ENCODE results near the gene EVA1B.

The EVA1B gene

DNA sequence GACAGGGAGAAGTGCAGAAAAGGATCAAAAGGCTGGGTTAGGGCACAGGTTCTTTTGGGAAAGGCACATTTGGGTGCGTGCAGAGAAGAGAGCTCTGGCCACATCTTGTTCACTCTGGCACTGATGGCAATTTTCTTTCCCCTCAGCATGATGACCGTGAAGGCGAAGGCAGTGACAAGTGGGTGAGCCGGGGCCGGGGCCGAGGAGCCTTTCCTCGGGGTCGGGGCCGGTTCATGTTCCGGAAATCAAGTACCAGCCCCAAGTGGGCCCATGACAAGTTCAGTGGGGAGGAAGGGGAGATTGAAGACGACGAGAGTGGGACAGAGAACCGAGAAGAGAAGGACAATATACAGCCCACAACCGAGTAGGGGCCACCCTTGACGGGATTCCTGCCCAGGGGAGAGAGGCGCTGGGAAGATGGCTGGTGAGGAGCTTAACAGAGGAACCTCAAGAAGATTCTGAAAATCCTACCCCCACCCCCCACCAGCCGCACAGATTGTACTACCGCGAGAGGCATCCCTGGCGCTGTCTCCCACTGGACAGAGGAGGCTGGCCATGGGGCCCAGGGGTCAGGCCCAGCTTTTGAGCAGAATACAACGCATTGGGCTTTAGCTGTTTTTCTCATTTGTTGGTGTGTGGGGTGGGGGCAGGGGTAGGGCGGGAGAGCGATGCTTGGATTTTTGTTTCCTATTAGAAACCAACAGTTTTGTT lies 19.6 kb downstream of the EVA1B start:
- Histone ChIP-seq H3K36me3 (ENCODE audit: control insufficient read depth in 2 of 2, insufficient read depth in 2 of 2, low read length in 2 of 2) (peaks cover 26 to 36% of the 10 kb centered on the region in 2 donors), H3K4me3 (ENCODE audit: low read length in 2 of 2) (no peak overlapping the region), H3K27ac (ENCODE audit: low read depth in 2 of 2, low read length in 2 of 2) (no peak overlapping the region), H3K9ac (ENCODE audit: low read depth in 1 of 2, low read length in 2 of 2) (no peak overlapping the region), H3K27me3 (ENCODE audit: control insufficient read depth in 2 of 2, insufficient read depth in 2 of 2, low read length in 2 of 2) (no peaks in the 10 kb centered on the region), H3K4me1 (ENCODE audit: control insufficient read depth in 2 of 2, insufficient read depth in 2 of 2, low read length in 2 of 2) (peaks cover 18 to 23% of the 10 kb centered on the region in 2 donors), H3K9me3 (ENCODE audit: control insufficient read depth in 2 of 2, low read length in 2 of 2) (no peaks in the 10 kb centered on the region)

DNA sequence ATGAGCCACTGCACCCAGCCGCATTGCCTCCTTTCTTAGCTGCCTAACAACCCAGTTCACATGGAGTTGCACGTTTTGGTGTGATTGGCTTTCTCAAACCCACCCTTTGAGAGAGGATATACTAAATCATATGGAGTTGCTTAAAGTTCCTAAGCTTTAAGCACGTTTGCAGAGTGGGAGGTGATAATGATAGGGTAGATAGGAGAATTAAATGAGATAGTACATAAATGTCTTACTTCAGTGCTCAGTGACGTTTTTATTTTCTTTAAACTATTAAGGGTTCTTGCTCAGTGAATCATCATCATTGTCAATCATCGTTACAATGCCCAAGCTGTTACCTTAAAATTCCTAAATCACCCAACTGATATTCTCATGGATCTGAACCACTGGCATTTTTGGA lies 20.2 kb downstream of the EVA1B start:
- Histone ChIP-seq H3K9ac (ENCODE audit: low read depth in 1 of 2, low read length in 2 of 2) (no peak overlapping the region), H3K27me3 (ENCODE audit: control insufficient read depth in 2 of 2, insufficient read depth in 2 of 2, low read length in 2 of 2) (no peaks in the 10 kb centered on the region), H3K36me3 (ENCODE audit: control insufficient read depth in 2 of 2, insufficient read depth in 2 of 2, low read length in 2 of 2) (peaks cover 31 to 42% of the 10 kb centered on the region in 2 donors), H3K9me3 (ENCODE audit: control insufficient read depth in 2 of 2, low read length in 2 of 2) (no peaks in the 10 kb centered on the region), H3K4me1 (ENCODE audit: control insufficient read depth in 2 of 2, insufficient read depth in 2 of 2, low read length in 2 of 2) (peaks cover 18 to 23% of the 10 kb centered on the region in 2 donors), H3K27ac (ENCODE audit: low read depth in 2 of 2, low read length in 2 of 2) (no peak overlapping the region), H3K4me3 (ENCODE audit: low read length in 2 of 2) (no peak overlapping the region)

DNA sequence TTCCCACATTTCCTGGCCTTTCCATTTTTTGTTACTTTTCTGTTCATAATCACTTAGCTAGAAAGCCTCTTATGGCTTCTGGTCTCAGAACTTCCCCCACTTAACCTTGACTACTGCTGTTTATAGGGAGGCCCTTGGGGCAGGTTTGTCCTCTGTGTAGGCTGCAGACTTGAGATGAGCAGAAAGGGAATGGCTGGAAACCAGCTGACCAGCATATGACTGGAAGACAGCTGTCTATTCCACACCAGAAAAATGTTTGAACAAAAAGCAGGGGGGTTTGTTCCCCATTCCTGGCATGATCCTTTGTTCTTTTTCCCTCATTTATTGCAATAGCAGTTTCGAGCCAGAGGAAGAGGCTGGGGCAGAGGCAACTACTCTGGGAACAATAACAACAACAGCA lies 22.2 kb downstream of the EVA1B start:
- Histone ChIP-seq H3K4me3 (ENCODE audit: low read length in 2 of 2) (no peak overlapping the region), H3K9ac (ENCODE audit: low read depth in 1 of 2, low read length in 2 of 2) (no peak overlapping the region), H3K9me3 (ENCODE audit: control insufficient read depth in 2 of 2, low read length in 2 of 2) (no peaks in the 10 kb centered on the region), H3K4me1 (ENCODE audit: control insufficient read depth in 2 of 2, insufficient read depth in 2 of 2, low read length in 2 of 2) (peaks cover 18 to 28% of the 10 kb centered on the region in 2 donors), H3K36me3 (ENCODE audit: control insufficient read depth in 2 of 2, insufficient read depth in 2 of 2, low read length in 2 of 2) (peaks cover 36 to 53% of the 10 kb centered on the region in 2 donors), H3K27me3 (ENCODE audit: control insufficient read depth in 2 of 2, insufficient read depth in 2 of 2, low read length in 2 of 2) (no peaks in the 10 kb centered on the region), H3K27ac (ENCODE audit: low read depth in 2 of 2, low read length in 2 of 2) (peak overlapping the region; percentile 62 to 82)

DNA sequence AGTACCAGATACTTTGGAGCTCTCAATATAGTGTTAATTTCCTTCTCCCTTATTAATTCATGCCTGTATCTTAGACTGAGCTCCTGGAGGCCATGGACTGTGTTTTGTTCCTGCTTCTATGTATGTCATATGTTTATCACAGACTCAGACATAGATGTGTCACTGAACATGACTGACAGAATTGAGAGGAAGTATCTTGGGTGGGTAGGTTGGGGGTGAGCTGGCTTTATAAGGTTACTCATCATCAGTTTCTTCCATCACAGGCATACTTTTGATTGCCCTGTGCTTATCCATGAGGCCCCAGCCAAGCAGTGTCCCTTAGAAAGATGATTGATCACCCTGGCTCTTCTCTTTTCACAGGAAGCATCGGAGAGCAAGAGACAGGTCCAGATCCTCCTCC lies 22.9 kb downstream of the EVA1B start:
- no peaks in the 10 kb centered on the region for H3K9me3 ChIP-seq (ENCODE audit: control insufficient read depth in 2 of 2, low read length in 2 of 2)
- H3K27me3 ChIP-seq (ENCODE audit: control insufficient read depth in 2 of 2, insufficient read depth in 2 of 2, low read length in 2 of 2) = no peaks in the 10 kb centered on the region
- peaks cover 12 to 23% of the 10 kb centered on the region in 2 donors for H3K4me1 ChIP-seq (ENCODE audit: control insufficient read depth in 2 of 2, insufficient read depth in 2 of 2, low read length in 2 of 2)
- peak overlapping the region; percentile 62 to 82 for H3K27ac ChIP-seq (ENCODE audit: low read depth in 2 of 2, low read length in 2 of 2)
- peak overlapping the region; percentile 36 to 42 for H3K9ac ChIP-seq (ENCODE audit: low read depth in 1 of 2, low read length in 2 of 2)
- H3K36me3 ChIP-seq (ENCODE audit: control insufficient read depth in 2 of 2, insufficient read depth in 2 of 2, low read length in 2 of 2) = peaks cover 37 to 53% of the 10 kb centered on the region in 2 donors
- H3K4me3 ChIP-seq (ENCODE audit: low read length in 2 of 2) = no peak overlapping the region

DNA sequence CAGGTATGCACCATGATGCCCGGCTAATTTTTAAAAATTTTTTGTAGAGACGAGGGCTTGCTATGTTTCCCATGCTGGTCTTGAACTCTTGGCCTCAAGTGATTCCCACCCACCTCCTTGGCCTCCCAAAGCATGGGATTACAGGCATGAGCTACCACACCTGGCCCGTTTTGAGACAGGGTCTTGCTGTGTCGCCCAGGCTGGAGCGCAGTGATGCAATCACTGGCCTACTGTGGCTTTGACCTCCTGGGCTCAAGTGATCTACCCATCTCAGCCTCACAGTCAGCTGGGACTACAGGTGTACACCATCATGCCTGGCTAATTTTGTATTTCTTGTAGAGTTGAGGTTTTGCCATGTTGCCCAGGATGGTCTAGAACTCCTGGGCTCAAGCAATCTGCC lies 24.8 kb downstream of the EVA1B start:
- Histone ChIP-seq H3K9me3 (ENCODE audit: control insufficient read depth in 2 of 2, low read length in 2 of 2) (no peaks in the 10 kb centered on the region), H3K27me3 (ENCODE audit: control insufficient read depth in 2 of 2, insufficient read depth in 2 of 2, low read length in 2 of 2) (no peaks in the 10 kb centered on the region), H3K36me3 (ENCODE audit: control insufficient read depth in 2 of 2, insufficient read depth in 2 of 2, low read length in 2 of 2) (peaks cover 45 to 56% of the 10 kb centered on the region in 2 donors), H3K4me1 (ENCODE audit: control insufficient read depth in 2 of 2, insufficient read depth in 2 of 2, low read length in 2 of 2) (peaks cover 11 to 22% of the 10 kb centered on the region in 2 donors), H3K9ac (ENCODE audit: low read depth in 1 of 2, low read length in 2 of 2) (no peak overlapping the region), H3K27ac (ENCODE audit: low read depth in 2 of 2, low read length in 2 of 2) (no peak overlapping the region), H3K4me3 (ENCODE audit: low read length in 2 of 2) (no peak overlapping the region)

DNA sequence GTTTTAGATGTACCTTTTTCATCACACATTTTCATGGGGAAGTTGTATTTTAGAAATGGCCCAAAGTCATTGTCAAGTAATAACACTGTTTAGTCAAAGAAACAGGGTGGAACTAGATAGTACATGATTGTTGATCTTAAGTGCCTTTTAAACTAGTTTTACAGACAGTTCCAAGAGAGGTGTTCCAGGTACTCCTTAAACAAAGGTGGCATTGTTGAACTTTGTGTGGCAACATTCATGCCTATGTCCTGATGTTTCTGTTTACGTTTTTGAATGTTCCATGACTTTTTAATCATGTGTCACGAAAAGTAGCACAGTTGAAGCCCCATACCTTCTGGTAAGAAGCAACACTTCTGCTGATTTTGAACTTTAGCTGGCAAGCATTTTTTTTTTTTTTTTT lies 26.4 kb downstream of the EVA1B start:
- peak overlapping the region; percentile 50 to 75 for H3K27ac ChIP-seq (ENCODE audit: low read depth in 2 of 2, low read length in 2 of 2)
- no peaks in the 10 kb centered on the region for H3K9me3 ChIP-seq (ENCODE audit: control insufficient read depth in 2 of 2, low read length in 2 of 2)
- H3K4me1 ChIP-seq (ENCODE audit: control insufficient read depth in 2 of 2, insufficient read depth in 2 of 2, low read length in 2 of 2) = peaks cover 11 to 22% of the 10 kb centered on the region in 2 donors
- no peak overlapping the region for H3K4me3 ChIP-seq (ENCODE audit: low read length in 2 of 2)
- H3K9ac ChIP-seq (ENCODE audit: low read depth in 1 of 2, low read length in 2 of 2) = peak overlapping the region in 1 of 2 donors; percentile 20
- H3K27me3 ChIP-seq (ENCODE audit: control insufficient read depth in 2 of 2, insufficient read depth in 2 of 2, low read length in 2 of 2) = no peaks in the 10 kb centered on the region
- peaks cover 48 to 52% of the 10 kb centered on the region in 2 donors for H3K36me3 ChIP-seq (ENCODE audit: control insufficient read depth in 2 of 2, insufficient read depth in 2 of 2, low read length in 2 of 2)

DNA sequence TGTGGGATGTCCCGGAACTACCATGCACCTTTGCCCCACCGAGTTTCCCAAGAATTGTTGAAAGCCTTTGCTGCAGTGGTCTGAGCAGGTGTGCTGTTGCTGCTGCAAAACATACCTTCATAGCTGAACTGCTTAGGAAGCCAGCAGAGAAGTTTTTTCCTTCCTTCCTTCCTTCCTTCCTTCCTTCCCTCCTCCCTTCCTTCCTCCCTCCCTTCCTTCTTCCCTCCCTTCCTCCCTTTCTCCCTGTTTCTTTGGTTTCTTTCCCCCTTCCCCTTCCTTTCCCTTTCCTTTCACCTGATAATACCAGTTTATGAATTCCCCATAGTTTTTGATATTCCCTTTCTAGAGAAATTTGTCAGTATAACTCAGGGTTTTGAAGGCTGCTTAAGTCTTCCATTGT lies 28.1 kb downstream of the EVA1B start:
- H3K9me3 ChIP-seq (ENCODE audit: control insufficient read depth in 2 of 2, low read length in 2 of 2) = no peaks in the 10 kb centered on the region
- no peak overlapping the region for H3K9ac ChIP-seq (ENCODE audit: low read depth in 1 of 2, low read length in 2 of 2)
- H3K27me3 ChIP-seq (ENCODE audit: control insufficient read depth in 2 of 2, insufficient read depth in 2 of 2, low read length in 2 of 2) = no peaks in the 10 kb centered on the region
- H3K4me3 ChIP-seq (ENCODE audit: low read length in 2 of 2) = no peak overlapping the region
- H3K4me1 ChIP-seq (ENCODE audit: control insufficient read depth in 2 of 2, insufficient read depth in 2 of 2, low read length in 2 of 2) = peaks cover 7 to 17% of the 10 kb centered on the region in 2 donors
- peaks cover 48 to 52% of the 10 kb centered on the region in 2 donors for H3K36me3 ChIP-seq (ENCODE audit: control insufficient read depth in 2 of 2, insufficient read depth in 2 of 2, low read length in 2 of 2)
- no peak overlapping the region for H3K27ac ChIP-seq (ENCODE audit: low read depth in 2 of 2, low read length in 2 of 2)

DNA sequence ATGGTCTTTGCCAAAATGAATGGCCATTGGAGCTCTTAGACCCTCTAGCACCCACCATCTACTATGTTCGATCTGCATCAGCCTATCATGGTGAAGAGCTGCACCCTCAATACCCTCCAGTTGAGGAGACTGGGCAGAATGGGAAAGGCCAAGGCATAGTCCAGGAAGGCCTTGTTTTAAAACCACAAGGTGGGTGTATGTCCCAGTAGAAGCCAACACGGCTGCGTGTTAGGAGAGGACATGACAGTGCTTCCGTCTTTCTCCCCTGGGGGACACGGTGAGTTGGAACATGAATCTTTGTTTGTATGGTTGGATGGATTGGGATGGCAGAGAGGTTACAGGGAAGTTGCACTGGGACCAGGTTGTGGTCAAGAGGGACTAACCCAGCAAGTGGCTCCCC lies 35.9 kb downstream of the EVA1B start:
- H3K4me1 ChIP-seq (ENCODE audit: control insufficient read depth in 2 of 2, insufficient read depth in 2 of 2, low read length in 2 of 2) = no peaks in the 10 kb centered on the region
- peaks cover 67 to 78% of the 10 kb centered on the region in 2 donors for H3K36me3 ChIP-seq (ENCODE audit: control insufficient read depth in 2 of 2, insufficient read depth in 2 of 2, low read length in 2 of 2)
- H3K27ac ChIP-seq (ENCODE audit: low read depth in 2 of 2, low read length in 2 of 2) = no peak overlapping the region
- no peak overlapping the region for H3K4me3 ChIP-seq (ENCODE audit: low read length in 2 of 2)
- no peaks in the 10 kb centered on the region for H3K27me3 ChIP-seq (ENCODE audit: control insufficient read depth in 2 of 2, insufficient read depth in 2 of 2, low read length in 2 of 2)
- H3K9me3 ChIP-seq (ENCODE audit: control insufficient read depth in 2 of 2, low read length in 2 of 2) = no peaks in the 10 kb centered on the region
- H3K9ac ChIP-seq (ENCODE audit: low read depth in 1 of 2, low read length in 2 of 2) = no peak overlapping the region

DNA sequence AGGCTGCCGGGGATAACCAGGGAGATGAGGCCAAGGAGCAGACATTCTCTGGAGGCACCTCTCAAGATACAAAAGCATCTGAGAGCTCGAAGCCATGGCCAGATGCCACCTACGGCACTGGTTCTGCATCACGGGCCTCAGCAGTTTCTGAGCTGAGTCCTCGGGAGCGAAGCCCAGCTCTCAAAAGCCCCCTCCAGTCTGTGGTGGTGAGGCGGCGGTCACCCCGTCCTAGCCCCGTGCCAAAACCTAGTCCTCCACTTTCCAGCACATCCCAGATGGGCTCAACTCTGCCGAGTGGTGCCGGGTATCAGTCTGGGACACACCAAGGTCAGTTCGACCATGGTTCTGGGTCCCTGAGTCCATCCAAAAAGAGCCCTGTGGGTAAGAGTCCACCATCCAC lies 36.6 kb downstream of the EVA1B start:
- Histone ChIP-seq H3K9ac (ENCODE audit: low read depth in 1 of 2, low read length in 2 of 2) (no peak overlapping the region), H3K4me3 (ENCODE audit: low read length in 2 of 2) (no peak overlapping the region), H3K36me3 (ENCODE audit: control insufficient read depth in 2 of 2, insufficient read depth in 2 of 2, low read length in 2 of 2) (peaks cover 65 to 74% of the 10 kb centered on the region in 2 donors), H3K4me1 (ENCODE audit: control insufficient read depth in 2 of 2, insufficient read depth in 2 of 2, low read length in 2 of 2) (no peaks in the 10 kb centered on the region), H3K9me3 (ENCODE audit: control insufficient read depth in 2 of 2, low read length in 2 of 2) (no peaks in the 10 kb centered on the region), H3K27ac (ENCODE audit: low read depth in 2 of 2, low read length in 2 of 2) (no peak overlapping the region), H3K27me3 (ENCODE audit: control insufficient read depth in 2 of 2, insufficient read depth in 2 of 2, low read length in 2 of 2) (no peaks in the 10 kb centered on the region)

DNA sequence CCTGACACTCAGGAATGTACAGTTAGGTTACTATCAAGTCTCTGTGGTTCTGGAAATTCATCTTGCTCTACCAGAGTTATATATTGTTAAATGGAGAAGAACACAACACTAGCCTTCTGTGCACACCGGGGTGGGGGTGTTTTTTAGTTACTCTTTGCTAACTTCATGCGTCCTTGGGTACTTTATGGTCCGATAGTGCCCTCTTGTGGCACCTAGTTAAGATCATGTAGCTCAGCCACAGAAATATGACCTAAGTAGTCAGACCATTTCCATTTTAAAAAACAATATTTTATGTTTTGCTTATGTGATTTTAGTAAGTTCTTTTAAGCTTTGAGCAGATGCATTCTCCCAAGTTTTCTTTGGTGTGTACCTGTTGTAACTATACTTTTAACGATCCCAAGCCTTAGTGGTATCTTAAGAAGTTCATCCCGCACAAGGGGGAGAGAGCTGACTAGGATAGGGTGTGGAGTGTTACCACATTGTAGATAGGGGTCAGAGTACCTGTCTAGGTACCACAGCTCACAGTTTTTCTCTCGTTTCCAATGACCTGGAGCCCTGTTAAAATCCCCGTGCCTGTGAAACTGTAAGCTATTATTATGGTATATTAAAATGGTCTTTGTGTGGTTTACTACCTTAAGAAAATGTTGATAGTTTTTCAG lies 37.9 kb downstream of the EVA1B start:
- Histone ChIP-seq H3K27me3 (ENCODE audit: control insufficient read depth in 2 of 2, insufficient read depth in 2 of 2, low read length in 2 of 2) (no peaks in the 10 kb centered on the region), H3K9ac (ENCODE audit: low read depth in 1 of 2, low read length in 2 of 2) (no peak overlapping the region), H3K4me3 (ENCODE audit: low read length in 2 of 2) (no peak overlapping the region), H3K27ac (ENCODE audit: low read depth in 2 of 2, low read length in 2 of 2) (no peak overlapping the region), H3K36me3 (ENCODE audit: control insufficient read depth in 2 of 2, insufficient read depth in 2 of 2, low read length in 2 of 2) (peaks cover 52 to 62% of the 10 kb centered on the region in 2 donors), H3K4me1 (ENCODE audit: control insufficient read depth in 2 of 2, insufficient read depth in 2 of 2, low read length in 2 of 2) (no peaks in the 10 kb centered on the region), H3K9me3 (ENCODE audit: control insufficient read depth in 2 of 2, low read length in 2 of 2) (no peaks in the 10 kb centered on the region)

Measured in mucosa of rectum (tissue), 2 donors.